Measurements from ENCODE around the gene ADD1.

Gene ADD1

DNA sequence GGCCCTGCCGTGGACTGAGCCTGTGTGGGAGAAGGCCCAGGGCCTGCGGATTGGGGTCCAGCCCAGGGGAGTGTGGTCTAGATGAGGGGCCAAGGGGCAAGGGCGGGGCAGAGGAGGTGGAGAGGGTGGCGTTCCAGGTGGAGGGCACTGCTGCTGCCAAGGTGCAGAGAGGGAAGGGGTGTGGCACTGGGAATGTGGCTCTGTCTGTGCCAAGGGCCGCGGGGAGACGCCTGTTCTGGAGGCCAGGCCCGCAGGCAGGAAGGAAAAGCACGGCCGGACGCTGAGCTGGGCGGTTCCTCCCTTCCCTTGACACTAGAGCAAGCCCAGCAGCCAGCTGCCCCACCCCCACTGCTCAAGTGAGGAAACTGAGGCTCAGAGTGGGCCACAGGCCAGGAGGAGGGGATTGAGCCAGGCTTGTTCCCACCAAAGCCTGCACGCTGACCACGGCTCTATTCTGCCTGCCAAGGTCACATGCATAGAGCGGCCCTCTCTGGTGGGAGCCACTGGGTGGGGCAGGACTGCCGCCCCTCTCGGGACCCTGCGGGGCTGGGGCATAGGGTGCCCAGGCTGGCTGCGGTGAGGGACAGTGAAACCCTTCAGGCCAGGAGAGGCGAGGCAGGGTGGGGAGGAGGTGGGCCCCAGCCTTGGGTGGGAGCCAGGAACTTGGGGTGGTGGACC lies 37.8 kb upstream of the ADD1 start:
- DNase-seq, result no peak

DNA sequence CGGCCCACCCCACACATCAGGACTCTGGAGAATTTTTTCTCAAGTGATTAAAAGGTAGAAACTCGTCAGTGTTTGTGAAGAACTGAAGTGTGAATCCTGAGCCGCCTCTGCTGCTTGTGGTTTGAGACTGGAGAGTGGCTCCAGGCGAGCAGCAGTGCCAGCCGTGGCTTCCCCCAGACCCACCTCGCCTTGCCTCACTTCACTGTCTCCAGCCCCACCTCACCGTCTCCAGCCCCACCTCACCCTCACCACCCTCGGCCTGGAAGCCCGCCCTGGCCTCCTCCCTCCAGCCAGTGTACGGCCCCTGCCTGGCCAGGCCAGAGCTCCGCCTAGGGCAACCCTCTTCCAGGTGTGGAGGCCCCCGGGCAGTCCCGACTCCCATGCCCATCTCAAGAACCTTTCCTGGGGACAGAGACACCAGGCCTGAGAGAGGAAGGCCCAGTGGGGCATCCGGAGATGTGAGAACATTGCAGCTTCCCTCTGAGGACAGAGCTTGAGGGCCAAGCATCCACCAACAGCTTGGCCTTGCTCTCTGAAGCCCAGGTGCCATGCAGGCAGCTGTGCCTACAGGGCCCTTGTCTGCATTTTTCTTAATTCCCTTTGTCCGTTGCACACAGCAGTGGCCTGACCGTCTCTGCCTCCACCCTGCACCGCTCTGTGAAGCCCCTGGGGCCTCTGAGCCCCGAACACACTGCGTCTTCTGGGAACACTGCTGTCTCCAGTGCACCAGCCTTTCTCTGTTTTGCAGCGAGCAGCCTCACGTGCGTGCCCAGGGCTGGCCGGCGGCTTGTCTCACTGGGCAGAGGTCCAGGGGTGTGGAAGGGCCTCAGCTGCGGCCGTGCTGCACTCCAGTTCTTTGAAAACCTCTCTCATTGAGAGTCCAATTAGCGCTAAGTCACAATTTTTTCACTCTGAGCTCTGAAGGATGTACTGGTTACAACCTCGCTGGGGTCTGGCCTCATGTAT lies 37.0 kb upstream of the ADD1 start:
- DNase-seq, result no peak

DNA sequence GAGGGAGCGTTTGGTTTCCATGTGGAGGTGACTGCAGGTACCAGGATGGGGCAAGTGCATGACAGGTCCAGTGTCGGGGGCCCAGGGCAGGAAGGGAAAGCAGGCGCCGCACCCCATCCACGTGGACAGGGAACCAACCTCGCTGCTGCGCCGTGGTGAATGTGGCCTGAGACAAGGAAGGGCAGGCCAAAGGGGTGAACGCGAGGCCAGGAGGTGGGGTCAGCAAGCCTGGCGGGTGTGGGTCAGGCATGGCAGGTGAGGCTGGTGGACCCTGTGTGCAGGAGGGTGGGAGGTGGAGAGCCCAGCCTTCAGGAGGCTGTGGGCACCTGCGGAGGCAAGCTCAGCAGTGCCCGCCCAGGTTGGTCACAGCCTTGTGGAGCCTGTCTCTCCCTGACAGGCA lies 36.1 kb upstream of the ADD1 start:
- DNase-seq, result no peak

DNA sequence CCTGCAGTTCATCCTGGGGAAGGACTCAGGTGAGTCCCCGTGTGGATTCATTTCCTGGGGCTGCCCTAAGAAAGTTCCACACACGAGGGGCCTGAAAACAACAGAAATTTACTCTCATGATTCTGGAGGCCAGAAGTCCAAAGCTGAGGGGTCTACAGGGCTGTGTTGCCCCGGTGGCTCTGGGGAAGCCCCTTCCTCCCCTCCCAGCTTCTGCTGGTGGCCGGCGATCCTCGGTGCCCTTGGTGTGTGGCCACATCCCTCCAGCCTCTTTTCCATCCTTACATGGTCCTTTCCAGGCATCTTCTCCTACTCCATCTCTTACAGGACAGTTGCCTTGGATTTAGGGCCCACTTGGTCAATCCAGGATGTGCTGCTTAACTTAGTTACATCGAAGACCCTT lies 35.6 kb upstream of the ADD1 start:
- DNase-seq, result no peak

DNA sequence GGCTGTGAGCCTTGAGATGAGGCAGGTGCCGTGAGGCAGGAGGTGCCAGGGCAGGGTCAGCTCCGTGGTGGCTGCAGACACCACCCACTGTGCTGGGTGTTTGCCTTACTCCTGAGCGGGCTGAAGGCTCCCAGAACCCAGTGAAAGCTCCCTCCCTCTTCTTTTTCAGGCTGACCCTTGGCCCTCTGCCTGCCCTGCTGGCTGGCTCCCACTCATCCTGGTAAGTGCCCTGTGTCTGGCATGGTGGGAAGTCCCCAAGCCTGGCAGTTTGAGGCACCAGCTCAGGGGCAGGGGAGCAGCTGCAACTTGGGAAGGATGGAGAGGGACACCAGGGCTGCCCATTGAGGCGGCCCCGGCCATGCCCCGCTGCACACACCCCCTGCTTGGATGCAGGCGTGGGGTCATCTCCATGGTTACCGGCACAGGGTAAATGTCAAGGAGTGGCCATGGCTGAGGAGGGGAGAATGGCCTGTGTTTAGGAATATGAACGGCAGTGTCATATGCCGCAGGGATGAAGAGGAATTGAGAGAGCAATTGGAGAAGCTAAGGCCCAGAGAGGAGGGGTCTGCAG lies 33.9 kb upstream of the ADD1 start:
- no peak for DNase-seq

DNA sequence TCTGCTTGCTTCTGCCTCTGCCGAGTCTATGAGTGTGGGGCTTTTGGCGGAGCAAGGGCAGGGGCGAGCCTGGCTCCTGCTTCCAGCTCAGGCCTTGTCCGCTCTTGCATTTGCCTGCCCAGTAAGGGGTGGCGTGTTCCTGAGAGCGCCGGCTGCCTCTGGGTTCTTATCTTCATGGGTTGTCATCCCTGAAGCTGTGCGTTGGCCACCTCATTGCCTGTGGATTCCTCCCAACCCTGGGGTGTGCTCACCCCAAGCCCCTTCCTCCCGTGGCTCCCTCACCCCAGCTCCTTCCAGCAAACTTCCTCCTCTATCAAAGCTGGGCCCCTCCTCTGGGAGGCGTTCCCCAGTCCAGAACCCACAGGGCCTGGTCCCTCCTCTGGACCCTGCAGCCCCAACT lies 33.3 kb upstream of the ADD1 start:
- no peak for DNase-seq

DNA sequence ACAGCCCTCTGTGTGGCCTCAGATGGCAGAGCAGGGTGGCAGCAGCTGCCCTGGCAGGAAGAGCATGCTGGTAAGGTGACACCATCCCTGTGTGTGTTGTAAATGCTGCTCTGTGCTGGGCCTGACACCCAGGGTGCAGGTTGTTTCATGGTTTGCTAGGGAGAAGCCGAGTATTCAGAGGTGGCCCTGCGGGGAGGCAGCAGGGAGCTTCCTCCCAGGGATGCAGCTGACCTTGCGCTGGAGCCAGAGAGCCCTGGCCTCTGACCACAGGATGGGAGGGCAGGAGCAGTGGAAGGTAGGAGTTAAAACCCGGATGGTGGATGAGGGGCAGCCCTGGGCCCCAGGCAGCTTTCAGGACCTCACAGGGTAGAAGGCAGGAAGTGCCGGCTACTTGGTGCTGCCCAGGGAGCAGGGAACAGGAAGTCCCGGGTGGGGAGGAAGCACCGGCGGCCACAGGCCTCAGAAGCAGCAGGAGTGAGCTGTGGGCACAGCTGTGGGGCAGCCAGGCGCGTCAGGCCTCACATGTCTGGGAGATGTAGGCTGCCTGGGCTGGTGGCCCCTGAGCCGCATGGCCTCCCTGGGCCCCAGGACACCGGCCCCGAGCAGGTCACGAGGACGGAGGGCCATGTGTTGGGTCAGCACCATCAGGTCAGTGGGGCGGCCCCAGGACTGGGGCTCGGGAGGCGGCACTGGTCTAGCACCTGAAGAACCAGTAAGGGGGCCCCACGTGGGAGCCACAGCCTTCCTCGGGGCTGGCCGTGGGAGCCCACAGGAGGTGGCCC lies 31.6 kb upstream of the ADD1 start:
- peak in 1 of 2 experiments; percentile 27 for DNase-seq

DNA sequence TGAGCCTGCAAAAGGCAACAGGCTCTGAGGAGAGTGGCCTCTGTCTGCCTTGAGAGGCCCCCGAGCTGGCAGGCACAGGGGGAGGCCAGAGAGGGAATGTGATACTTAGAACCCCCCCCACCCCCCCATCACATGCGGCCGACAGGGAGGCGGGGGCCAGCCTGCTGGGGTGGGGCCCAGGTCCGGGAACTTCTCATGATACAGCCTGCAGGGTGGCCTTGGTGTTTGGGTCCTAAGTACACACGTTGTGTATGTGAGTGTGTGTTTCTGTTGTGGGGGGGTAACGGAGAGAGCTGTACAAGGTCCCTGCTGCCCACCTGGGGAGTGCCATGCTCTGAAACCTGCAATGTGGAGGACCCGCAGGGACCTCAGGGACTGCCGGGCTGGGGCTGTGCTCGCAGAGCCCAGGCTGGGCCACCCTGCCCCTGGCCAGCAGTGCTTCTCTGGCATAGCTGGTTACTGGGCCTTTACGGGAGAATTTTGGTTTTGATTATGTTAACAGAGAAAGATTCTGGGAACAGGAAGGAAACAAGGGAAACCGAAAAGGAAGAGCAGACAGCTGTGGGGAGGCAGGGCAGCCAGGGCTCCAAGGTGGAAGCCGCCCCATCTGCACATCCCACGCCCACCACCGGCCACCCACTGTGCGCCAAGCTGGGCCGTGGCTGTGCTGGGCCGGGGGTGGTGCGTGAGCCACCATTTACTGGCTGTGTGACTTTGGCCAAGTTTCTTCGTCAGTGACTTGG lies 30.9 kb upstream of the ADD1 start:
- DNase-seq, result no peak

DNA sequence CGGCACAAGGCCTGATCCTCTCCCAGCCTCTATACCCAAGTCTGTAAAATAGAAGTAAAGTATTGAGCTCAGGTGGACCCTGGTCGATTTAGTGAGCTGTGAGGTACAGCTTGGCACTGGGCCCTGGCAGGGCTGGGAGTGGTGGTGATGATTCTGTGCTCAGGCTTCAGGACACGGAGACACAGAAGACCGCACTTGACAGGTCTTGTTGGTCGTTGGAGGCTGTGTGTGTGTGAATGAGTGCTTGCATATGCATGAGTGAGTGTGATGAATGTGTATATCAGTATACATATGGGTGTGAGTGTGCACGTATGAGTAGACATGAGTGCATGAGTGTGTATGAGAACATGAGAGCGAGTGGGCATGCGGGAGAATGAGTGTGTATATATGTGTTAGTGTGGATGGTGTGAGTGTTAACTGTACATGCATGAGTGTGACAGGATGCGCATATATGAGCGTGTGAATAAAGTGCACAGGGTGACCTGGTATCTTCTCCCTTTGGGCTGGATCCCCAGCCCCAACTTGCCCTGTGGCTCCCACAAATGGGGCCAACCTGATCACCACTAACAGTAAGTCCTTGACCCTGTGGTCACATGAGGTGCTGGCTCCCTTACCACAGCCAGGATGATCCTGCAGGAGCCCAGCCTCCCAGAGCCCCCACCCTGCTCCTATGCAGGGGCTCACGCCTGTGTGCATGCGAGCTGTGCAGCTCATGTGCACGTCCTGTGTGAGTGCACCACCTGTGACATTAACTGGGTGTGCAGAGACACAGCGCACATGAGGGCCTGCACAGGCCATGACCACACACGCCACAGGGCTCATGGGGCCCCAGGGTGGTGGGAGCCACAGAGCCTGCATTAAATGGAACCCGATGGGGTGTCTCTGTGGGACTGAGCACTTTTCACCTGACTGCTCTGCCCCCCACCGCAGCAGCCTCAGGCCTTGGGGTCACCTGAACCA lies 29.9 kb upstream of the ADD1 start:
- no peak for DNase-seq

DNA sequence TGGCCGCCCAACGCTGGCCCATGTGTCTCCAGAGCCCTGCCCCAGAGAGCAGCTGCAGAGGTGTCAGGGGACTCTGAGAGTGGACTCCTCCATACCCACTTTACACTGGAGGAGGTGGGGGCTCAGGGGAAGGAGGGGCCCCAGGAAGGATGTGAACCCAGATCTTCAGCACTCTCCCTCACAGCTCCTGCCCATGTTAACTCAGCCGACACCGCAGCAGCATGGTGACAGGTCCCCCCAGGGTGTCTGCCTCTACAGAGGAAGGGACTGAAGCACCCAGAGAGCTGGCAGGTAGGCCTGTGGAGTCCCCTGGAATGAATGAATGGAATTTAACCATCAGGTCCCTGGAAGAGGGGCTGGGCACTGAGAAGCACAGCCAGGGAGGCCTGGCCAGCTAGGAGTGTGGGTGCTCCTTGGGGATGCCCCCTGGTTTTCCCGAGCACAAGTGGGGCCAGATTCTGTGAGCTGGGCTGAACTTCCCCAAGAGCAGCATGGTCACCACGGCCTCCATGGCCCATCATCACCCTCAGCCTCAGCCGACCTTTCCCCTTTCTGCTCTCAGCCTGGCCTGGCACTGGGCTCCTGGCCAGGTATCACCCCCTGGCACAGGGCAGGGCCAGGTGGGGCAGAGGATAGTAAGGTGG lies 28.9 kb upstream of the ADD1 start:
- DNase-seq, result no peak

DNA sequence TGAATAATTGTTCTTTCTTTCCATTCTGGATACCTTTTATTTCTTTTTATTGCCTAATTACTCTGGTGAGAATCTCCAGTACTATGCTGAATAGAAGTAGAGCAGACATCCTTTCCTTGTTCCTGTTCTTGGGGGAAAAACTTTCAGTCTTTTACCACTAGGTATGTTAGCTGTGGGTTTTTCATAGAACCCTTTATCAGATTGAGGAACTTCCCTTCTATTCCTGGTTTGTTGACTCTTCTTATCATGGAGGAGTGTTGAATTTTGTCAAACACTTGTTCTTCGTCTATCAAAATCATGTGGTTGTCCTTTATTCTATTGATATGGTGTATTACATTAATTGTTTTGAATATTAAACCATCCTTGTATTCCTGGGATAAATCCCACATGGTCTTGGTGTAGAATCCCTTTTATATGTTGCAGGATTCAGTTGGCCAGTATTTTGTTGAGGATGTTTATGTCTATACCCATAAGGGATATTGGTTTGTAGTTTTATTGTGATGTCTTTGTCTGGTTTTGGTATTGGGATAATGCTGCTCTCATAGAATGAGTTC lies 27.2 kb upstream of the ADD1 start:
- DNase-seq, result no peak

DNA sequence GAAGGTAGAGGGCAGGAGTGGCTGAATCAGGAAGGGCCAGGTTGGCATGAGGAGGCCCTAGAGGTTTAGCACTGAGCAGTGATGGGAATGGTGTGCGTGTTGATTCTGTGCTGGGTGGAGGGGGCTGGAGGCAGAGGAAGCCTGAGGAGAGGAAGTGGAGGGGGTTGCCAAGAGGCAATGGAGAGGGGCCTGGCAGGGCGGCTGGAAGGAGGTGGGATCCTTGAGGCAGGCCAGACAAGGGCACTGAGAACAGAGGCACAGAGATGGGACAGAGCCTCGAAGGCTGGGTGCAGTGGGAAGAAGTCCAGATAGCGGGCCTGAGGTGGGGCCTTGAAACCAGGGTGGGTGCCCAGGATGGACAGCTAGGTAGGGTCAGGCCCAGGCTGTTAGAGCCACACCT lies 26.5 kb upstream of the ADD1 start:
- DNase-seq, result no peak

DNA sequence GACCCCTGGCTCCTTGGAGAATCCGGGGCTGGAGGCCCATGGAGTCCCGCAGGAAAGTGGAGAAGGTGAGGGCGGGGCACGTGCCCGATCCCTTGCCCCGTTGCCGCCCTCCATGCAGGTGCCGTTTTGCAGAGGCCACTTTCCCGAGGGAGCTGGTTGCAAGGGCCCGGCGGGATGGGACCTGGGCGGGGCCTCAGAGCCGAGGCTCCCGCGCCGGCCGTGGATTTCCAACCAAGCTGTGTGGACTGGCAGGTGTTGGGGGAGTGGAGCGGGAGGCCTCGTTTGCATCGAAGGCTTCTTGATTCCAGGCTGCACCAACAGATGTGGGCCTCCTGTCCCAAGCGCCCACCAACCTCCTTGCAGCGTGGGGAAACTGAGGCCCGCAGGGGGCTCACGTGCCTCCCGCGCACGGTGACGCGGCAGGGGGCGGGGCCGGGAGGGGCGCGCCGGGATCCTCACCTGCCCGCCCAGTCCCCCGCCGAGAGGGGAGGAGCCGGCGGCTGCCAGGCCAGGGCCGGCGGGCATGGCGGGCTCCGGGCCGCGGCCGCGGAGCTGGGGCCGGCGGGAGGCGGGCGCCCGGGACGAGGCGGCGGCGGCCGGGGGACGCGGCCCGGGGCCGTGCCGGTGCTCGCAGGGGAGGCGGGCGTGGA lies 25.8 kb upstream of the ADD1 start:
- peak in 1 of 2 experiments; percentile 13 for DNase-seq

DNA sequence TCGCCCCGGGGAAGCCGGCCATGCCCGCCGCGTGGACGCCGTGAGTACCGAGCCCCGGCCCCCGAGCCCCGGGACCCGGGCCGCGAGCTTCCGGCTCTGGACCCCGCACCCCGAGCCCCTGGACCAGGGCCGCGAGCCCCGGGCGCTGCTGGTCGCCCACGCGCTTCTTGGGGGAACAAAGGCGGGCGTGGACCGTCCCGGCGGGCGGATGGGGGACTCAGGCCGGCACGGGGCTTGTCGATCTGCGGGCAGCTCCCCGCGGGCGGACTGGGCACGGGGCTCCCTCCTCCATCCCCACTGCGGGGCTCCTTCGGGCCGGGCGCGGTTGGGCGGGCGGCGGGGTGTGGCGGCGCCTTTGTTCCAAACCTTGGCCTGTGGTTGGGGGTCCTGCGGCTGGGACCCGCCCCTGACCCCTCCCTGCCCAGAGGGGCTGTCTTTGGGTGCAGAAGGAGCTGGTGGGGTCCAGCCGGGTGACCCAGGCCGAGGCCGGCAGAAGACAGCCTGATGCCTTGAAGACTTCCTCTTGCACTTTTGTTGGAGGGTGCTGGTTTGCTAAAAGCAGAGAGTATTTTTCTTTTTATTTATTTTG lies 25.2 kb upstream of the ADD1 start:
- no peak for DNase-seq

DNA sequence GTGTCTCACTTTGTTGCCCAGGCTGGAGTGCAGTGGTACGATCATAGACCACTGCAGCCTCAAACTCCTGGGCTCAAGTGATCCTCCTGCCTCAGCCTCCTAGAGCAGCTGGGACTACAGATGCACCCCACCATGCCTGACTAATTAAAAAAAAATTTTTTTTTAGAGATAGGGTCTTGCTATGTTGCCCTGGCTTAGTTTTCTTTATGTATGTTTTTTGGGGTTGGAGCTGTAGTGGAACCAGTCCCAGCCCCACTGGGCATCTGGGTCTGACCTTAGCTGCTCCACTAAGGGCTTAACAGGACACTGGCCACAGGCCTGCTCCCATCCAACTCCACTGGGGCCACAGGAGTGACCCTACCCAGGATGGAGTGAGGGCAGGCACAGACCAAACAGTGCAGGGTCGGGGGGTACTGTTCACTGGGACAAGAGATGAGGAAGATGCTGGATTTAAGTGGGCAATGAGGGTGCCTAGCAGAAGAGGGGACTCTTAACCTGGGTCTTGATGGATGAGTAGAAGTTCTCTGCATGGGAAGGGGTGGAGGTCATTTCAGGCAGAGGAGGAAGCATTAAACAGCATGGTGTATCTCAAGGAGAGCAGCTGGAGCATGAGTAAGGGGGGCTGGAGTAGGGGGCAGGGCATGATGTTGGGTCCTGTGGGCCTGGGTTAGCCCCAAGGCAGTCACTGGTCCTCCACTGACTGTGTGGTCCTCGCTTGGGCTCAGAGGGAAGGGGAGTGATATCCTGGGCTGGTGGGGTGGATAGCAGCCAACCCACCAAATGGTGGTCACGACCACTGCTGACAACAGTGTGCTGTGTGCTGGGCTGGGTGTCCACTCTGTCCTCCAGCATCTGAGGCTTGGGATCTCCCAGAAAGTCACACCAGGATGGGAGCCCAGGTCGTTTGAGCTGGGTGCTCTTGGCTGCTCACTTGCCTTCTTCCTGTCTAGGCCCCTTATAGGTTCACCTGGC lies 24.1 kb upstream of the ADD1 start:
- no peak for DNase-seq

DNA sequence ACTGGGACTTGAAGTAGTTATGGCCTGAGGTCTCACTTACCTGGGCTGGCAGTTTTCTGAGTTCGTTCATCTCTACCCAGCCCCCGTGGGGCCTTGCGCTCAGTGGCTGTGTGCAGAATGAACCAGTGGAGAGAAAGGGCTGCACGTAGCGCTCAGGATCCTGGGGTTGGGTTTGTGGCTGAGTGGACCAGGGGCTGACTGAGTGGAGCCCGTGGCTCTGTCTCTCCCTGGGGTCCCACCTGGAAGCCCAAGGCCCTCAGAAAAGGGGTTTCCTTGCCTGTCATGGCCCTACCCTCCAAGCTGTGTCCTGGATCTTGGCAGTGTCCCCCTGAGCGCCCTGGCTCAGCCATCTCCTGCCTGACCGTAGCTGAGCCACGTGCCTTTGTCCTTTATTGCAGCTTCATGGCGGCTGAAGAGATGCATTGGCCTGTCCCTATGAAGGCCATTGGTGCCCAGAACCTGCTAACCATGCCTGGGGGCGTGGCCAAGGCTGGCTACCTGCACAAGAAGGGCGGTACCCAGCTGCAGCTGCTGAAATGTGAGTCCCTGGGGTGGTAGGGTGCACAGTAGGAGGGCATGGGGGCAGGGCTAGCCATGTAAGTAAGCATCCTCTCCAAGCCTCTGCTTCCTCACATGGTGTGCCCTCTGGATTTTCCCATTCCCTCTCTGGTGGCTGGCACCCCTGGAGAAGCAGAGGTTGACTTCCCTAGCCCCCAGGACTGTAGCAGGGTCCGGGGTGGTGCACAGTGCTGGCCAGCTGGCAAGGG lies 23.2 kb upstream of the ADD1 start:
- no peak for DNase-seq

Measured in SW 1271 (cell line).